ENCODE data around the gene GK.
A peak's percentile ranks its signal among the peaks of the same experiment; 100 is the strongest.

Gene GK

GRCh38 chrX:30715976-30716375 lies 62.8 kb downstream of the GK start:
- no peak for TF ChIP-seq ZFX (IDR thresholded peaks at IDR 0.05; ENCODE audit: borderline replicate concordance)
- TF ChIP-seq CTCF (IDR thresholded peaks at IDR 0.05): no peak
- no peak overlapping the region for H3K27ac ChIP-seq

DNA sequence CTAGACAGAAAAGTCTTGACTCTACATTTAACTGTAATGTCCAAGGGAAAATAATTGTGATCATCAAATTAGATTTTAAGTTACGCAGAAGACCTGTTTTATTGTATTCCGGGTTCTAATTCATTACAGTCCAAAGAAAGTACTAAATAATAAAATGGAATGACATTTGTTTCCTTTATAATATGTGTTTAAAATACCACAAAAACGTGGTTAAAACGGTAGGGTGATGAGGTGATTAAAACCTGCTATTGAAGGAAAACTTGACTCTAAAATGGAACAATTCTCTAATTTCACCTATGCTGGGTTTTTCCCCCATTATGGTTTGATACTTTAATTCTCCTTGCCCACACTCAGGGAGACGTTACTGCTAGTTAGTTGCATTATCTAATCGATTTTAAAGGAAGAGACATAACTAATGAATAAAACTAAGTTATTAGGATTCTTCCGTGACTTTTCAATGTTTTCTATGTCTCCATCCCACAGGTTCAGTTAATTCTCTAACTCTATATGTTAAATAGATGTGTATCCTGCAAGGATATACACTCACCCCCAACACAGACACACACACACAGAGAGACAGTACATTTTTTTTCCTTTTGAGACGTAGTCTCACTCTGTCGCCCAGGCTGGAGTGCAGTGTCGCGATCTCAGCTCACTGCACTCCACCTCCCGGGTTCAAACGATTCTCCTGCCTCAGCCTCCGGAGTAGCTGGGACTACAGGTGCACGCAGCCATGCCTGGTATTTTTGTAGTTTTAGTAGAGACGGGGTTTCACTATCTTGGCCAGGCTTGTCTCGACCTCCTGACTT lies 80.8 kb downstream of the GK start:
- TF ChIP-seq CTCF (IDR thresholded peaks at IDR 0.05): no peak
- no peak for TF ChIP-seq ZFX (IDR thresholded peaks at IDR 0.05; ENCODE audit: borderline replicate concordance)
- no peak overlapping the region for H3K27ac ChIP-seq

GRCh38 chrX:30734782-30735181 lies 81.6 kb downstream of the GK start:
- TF ChIP-seq ZFX (IDR thresholded peaks at IDR 0.05; ENCODE audit: borderline replicate concordance) (no peak), CTCF (IDR thresholded peaks at IDR 0.05) (no peak)
- H3K27ac ChIP-seq: no peak overlapping the region

GRCh38 chrX:30735839-30736238 lies 82.6 kb downstream of the GK start:
- no peak overlapping the region for H3K27ac ChIP-seq

DNA sequence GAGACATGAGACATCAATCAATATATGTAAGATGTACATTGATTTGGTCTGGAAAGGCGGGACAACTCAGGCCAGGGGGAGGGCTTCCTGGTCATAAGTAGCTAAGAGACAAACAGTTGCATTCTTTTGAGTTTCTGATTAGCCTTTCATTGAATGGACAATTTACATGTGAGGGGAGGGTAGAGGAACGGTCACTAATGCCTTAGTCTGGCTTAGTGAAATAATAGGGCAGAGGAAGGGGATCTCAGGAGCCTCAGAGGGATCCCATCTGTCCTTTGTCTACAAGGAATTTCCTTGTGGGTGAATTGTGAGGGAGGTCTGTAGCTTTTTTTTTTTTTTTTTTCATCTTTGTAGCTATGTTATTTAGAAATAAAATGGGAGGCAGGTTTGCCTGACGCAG lies 88.3 kb downstream of the GK start:
- no peak for TF ChIP-seq ZFX (IDR thresholded peaks at IDR 0.05; ENCODE audit: borderline replicate concordance)
- no peak for TF ChIP-seq CTCF (IDR thresholded peaks at IDR 0.05)
- no peak overlapping the region for H3K27ac ChIP-seq

More at GRCh38 chrX:30735839-30736238, 82.6 kb downstream of the GK start:
- TF ChIP-seq ZFX (IDR thresholded peaks at IDR 0.05; ENCODE audit: borderline replicate concordance) (no peak), CTCF (IDR thresholded peaks at IDR 0.05) (peak; percentile 76)

DNA sequence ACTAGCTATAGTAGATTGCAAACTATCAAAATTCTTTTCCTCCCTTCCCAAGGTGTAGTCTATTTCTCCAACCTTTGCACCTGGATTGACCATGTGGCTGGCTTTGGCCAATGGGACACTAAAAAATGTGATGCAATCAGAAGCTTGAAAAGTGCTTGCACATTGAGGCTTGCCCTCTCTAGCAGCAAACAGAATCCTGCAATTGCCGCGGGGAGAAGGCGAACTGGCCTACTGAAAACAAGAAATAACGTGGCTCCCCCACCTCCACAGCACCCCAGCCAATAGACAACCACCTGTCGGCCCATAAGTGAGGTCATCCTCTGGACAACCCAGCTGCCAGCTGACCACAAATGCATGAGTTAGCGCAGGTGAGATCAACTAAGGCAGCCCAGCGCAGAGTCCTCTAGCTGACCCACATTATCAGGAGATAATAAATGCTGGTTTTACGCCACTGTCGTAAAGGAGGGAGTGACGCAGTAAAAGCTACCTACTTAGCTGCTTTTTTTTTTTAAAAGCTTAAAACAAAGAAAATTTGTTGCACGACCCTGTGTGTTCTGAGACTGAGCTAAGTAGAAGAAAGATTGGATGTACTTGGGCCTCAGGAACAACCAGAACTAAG lies 95.2 kb downstream of the GK start:
- no peak overlapping the region for H3K27ac ChIP-seq
- TF ChIP-seq ZFX (IDR thresholded peaks at IDR 0.05; ENCODE audit: borderline replicate concordance) (no peak), CTCF (IDR thresholded peaks at IDR 0.05) (no peak)

DNA sequence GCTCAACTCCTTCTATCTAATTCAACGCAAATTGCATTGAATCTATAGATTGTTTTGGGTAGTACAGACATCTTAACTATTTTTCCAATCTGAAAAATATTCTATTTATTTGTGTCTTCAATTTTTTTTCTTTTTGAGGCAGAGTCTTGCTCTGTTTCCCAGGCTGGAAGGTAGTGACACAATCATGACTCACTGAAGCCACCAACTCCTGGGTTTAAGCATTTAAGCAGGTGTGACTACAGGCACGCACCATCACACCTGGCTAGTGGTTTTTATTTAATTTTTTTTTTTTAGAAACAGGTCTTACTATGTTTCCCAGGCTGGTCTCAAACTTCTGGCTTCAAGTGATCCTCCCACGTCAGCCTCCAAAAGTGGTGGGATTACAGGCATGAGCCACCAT lies 98.3 kb downstream of the GK start:
- no peak for TF ChIP-seq CTCF (IDR thresholded peaks at IDR 0.05)
- TF ChIP-seq ZFX (IDR thresholded peaks at IDR 0.05; ENCODE audit: borderline replicate concordance): no peak
- H3K27ac ChIP-seq: no peak overlapping the region

Data from 22Rv1 (cell line).